Measurements from ENCODE around the gene KIF1B.

DNA sequence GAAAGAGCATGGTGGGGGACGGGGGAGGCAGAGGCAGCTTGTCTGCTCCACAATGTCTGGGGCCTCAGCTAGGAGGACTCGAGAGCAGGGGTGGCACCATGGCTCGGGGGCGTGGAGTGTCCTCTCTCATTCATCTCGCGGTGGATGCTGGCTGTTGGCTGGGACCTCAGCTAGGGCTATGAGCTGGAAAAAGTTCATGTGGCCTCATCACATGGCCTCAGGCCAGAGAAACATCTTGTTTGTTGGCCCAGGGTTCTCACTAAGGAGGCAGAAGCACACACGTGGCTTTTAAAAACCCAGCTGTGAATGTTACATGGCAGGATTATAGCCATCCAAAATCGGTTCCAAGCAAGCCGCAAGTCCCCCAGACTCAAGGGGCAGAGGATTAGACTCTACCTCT, 213.7 kb downstream of the KIF1B start:
- TF ChIP-seq CTCF (IDR thresholded peaks at IDR 0.05), result no peak
- TF ChIP-seq POLR2A (IDR thresholded peaks at IDR 0.05), result no peak
- no peak for TF ChIP-seq POLR2AphosphoS5 (IDR thresholded peaks at IDR 0.05)

Measured in upper lobe of left lung (tissue), 4 donors.